GM12878 (cell line): Measurements from ENCODE around the gene CD40LG. TPM values are rescaled to one million over a fixed set of nuclear protein-coding genes. Genes with fewer than 3 reads are reported as not detected.

ENCODE experiments used
- ATAC-seq: fragments of 200-7000 bp; cut with Tn5 transposase; 3 replicates; pipeline ENCODE4 v1.9.1; 2020; ENCODE audit warnings: mild to moderate bottlenecking, moderate library complexity
- BruUV-seq: library from RNA; stranded (reverse); fragments of 400-500 nt; replicated peaks from 2 replicates; lab custom pipeline; 2021; lab: Mats Ljungman, UMichigan
- CTCF ChIA-PET: fragments of 300-600 bp; sonication (Branson Sonifier 250); formaldehyde crosslinking; extraction: SDS; loops from one replicate; lab custom pipeline; 2021; ENCODE audit warnings: inconsistent platforms; lab: Yijun Ruan, JAX
- POLR2A ChIA-PET: fragments of 350-600 bp; formaldehyde crosslinking; extraction: SDS; loops from one replicate; lab custom pipeline; 2021; ENCODE audit warnings: inconsistent platforms; lab: Charles Lee
- RAD21 ChIA-PET: fragments of 300-600 bp; sonication (Branson Sonifier 250); formaldehyde crosslinking; loops from one replicate; lab custom pipeline; 2023; ENCODE audit warnings: antibody characterized with exemption; ENCODE audit not compliant: unreplicated experiment; lab: Charles Lee
- SMC1A ChIA-PET: fragments of 300-600 bp; sonication (Branson Sonifier 250); formaldehyde crosslinking; loops from one replicate; lab custom pipeline; 2023; ENCODE audit not compliant: unreplicated experiment, uncharacterized antibody; lab: Charles Lee
- DNase-seq: peaks from one replicate; pipeline ENCODE4 v3.0.0-alpha.2; 2011; ENCODE audit warnings: low read depth, low spot score
- FAIRE-seq: peaks from 3 replicates; lab custom pipeline; 2011; peaks lifted over from hg19 to GRCh38; lab: Jason Lieb, UNC
- H2AFZ ChIP-seq: 2 replicates; pipeline ENCODE4 v1.6.0; 2011; ENCODE audit warnings: low read depth, low read length, control low read depth; ENCODE audit not compliant: control insufficient read depth
- H3K27ac ChIP-seq: 2 replicates; pipeline ENCODE4 v1.5.1; 2011; ENCODE audit warnings: control low read depth; ENCODE audit not compliant: control insufficient read depth, insufficient read depth
- H3K27me3 ChIP-seq, 2 experiments: replicated peaks in 1 of 2; 2 replicates each; pipeline versions ENCODE4 v1.6.0 to v1.6.1; 2011; ENCODE audit warnings: low read length in 1 of 2; ENCODE audit not compliant: control insufficient read depth in 2 of 2, insufficient read depth in 2 of 2
- H3K36me3 ChIP-seq, 2 experiments: 2 replicates each; pipeline ENCODE4 v1.5.1; 2011; ENCODE audit warnings: low read length in 1 of 2; ENCODE audit not compliant: control insufficient read depth in 2 of 2, insufficient read depth in 2 of 2
- H3K4me1 ChIP-seq: 2 replicates; pipeline ENCODE4 v1.6.1; 2011; ENCODE audit warnings: mild to moderate bottlenecking, low read length, moderate library complexity, mixed read lengths; ENCODE audit not compliant: control insufficient read depth, insufficient read depth
- H3K4me2 ChIP-seq: 2 replicates; pipeline ENCODE4 v1.6.0; 2011; ENCODE audit warnings: control low read depth; ENCODE audit not compliant: control insufficient read depth, insufficient read depth
- H3K4me3 ChIP-seq: fragments of 200-600 bp; sonication (generic); 2 replicates; pipeline ENCODE4 v1.5.1; 2016
- H3K79me2 ChIP-seq: 2 replicates; pipeline ENCODE4 v1.6.0; 2011; ENCODE audit warnings: low read length; ENCODE audit not compliant: control insufficient read depth, insufficient read depth
- H3K9ac ChIP-seq: 2 replicates; pipeline ENCODE4 v1.8.0; 2011; ENCODE audit warnings: low read length, control low read depth, mixed read lengths; ENCODE audit not compliant: control insufficient read depth, insufficient read depth
- H3K9me3 ChIP-seq: replicated peaks from 3 replicates; pipeline ENCODE4 v1.5.1; 2011; ENCODE audit warnings: mild to moderate bottlenecking, low read length; ENCODE audit not compliant: control insufficient read depth, insufficient read depth
- H4K20me1 ChIP-seq: 2 replicates; pipeline ENCODE4 v1.6.0; 2011; ENCODE audit not compliant: control insufficient read depth, insufficient read depth
- ATF3 ChIP-seq: IDR thresholded peaks from 2 replicates; pipeline ENCODE4 v1.6.1; 2011; ENCODE audit warnings: low read depth, mild to moderate bottlenecking, low read length, moderate library complexity, borderline replicate concordance; ENCODE audit errors: extremely low read depth
- BCLAF1 ChIP-seq: fragments of 450-650 bp; IDR thresholded peaks from 2 replicates; pipeline ENCODE4 v1.6.1; 2017; ENCODE audit warnings: antibody characterized with exemption, mild to moderate bottlenecking, moderate library complexity
- CHD4 ChIP-seq: fragments of 200-600 bp; sonication (generic); IDR thresholded peaks from 2 replicates; pipeline ENCODE4 v1.6.1; 2016; ENCODE audit warnings: mild to moderate bottlenecking
- CREB1 ChIP-seq: IDR thresholded peaks from 2 replicates; pipeline ENCODE4 v1.6.1; 2012; ENCODE audit warnings: low read depth, mild to moderate bottlenecking, inconsistent platforms
- E2F8 ChIP-seq: fragments of 450-650 bp; IDR thresholded peaks from 2 replicates; pipeline ENCODE4 v1.6.1; 2018; ENCODE audit warnings: mild to moderate bottlenecking, low read depth, moderate library complexity; ENCODE audit not compliant: partially characterized antibody
- FOXK2 ChIP-seq: fragments of 450-650 bp; IDR thresholded peaks from 2 replicates; pipeline ENCODE4 v1.6.1; 2017; ENCODE audit warnings: mild to moderate bottlenecking, moderate library complexity
- KDM1A ChIP-seq: fragments of 200-600 bp; sonication (generic); IDR thresholded peaks from 2 replicates; pipeline ENCODE4 v1.6.1; 2016; ENCODE audit warnings: borderline replicate concordance
- MEF2B ChIP-seq: fragments of 450-650 bp; IDR thresholded peaks from 2 replicates; pipeline ENCODE4 v1.6.1; 2018; ENCODE audit warnings: mild to moderate bottlenecking, moderate library complexity; ENCODE audit not compliant: partially characterized antibody, poor library complexity, severe bottlenecking
- MTA2 ChIP-seq: fragments of 450-650 bp; IDR thresholded peaks from 2 replicates; pipeline ENCODE4 v1.6.1; 2016; ENCODE audit warnings: low read depth, mild to moderate bottlenecking, moderate library complexity
- SIN3A ChIP-seq: IDR thresholded peaks from 2 replicates; pipeline ENCODE4 v1.6.1; 2012; ENCODE audit warnings: low read depth, low read length, improper control_type of control experiment
- USF1 ChIP-seq: IDR thresholded peaks from 2 replicates; pipeline ENCODE4 v1.6.1; 2011; ENCODE audit warnings: borderline replicate concordance, low read depth, mild to moderate bottlenecking, moderate library complexity, mixed read lengths, low read length; ENCODE audit not compliant: insufficient read depth; ENCODE audit errors: extremely low read length
- ZNF274 ChIP-seq: IDR thresholded peaks from one replicate; pipeline ENCODE4 v1.8.0; 2011; ENCODE audit not compliant: insufficient read length, insufficient read depth
- WGBS: methylation state at CpG from one replicate; pipeline ENCODE4 v1.1.6; 2016; ENCODE audit warnings: low lambda C conversion rate; ENCODE audit not compliant: insufficient replicate concordance, insufficient coverage; ENCODE audit errors: missing lambda C conversion rate; 5-methylcytosine and 5-hydroxymethylcytosine counted together
- in situ Hi-C: fragments of 300-500 bp; cut with MboI; formaldehyde crosslinking; loops from 9 replicates; pipeline ENCODE4 v1.14.3; 2018; ENCODE audit warnings: mixed read lengths
- intact Hi-C: fragments of 100-400 bp; cut with micrococcal nuclease; formaldehyde crosslinking; loops from one replicate; pipeline ENCODE4 v1.14.2; 2022; ENCODE audit not compliant: unreplicated experiment
- polyA plus RNA-seq, 11 experiments: library from polyadenylated mRNA; depleted of rRNA in 4 of 11; unstranded in 6 of 11; stranded (reverse) in 5 of 11; fragments of >200 nt; fragmentation: Nextera tagmentation in 4 of 11; fragmentation: Illumina TruSeq in 1 of 11; extraction: Ambion mirVana in 4 of 11; extraction: Trizol in 1 of 11; gene quantifications; 1 replicate in 1 of 11; 2 replicates in 10 of 11; pipeline versions ENCODE4 v1.2.1 to v1.2.3, GENCODE V29; 2011 to 2016; ENCODE audit warnings: inconsistent platforms in 2 of 11, missing spikeins in 2 of 11, low read depth in 1 of 11
- total RNA-seq, 4 experiments: library from RNA; depleted of rRNA in 3 of 4; stranded (reverse); fragments of >200 nt in 3 of 4; fragmentation: Illumina TruSeq in 1 of 4; extraction: Trizol in 1 of 4; gene quantifications; 2 replicates each; pipeline versions ENCODE4 v1.2.1 to v1.2.3, GENCODE V29; 2013 to 2021
- TF ChIP-seq, protein P1 (sequence below), 3 experiments: IDR thresholded peaks in 2 of 3; conservative IDR thresholded peaks in 1 of 3; 2 replicates each; pipeline ENCODE4 v1.5.1; 2011; ENCODE audit warnings: low read depth in 3 of 3, low read length in 3 of 3, mild to moderate bottlenecking in 3 of 3, control low read depth in 2 of 3, moderate library complexity in 2 of 3, inconsistent platforms in 1 of 3, mixed read lengths in 1 of 3; ENCODE audit not compliant: control insufficient read depth in 2 of 3, insufficient read depth in 1 of 3; ENCODE audit errors: extremely low read depth in 1 of 3

The CD40LG gene
- total and polyA plus RNA-seq, 10 of the 15 experiments (the other 5 are each of a cell fraction or from before 2014, with no cell fraction given), result 0.04 to 0.21 (median 0.11) TPM; not detected in 6

DNA sequence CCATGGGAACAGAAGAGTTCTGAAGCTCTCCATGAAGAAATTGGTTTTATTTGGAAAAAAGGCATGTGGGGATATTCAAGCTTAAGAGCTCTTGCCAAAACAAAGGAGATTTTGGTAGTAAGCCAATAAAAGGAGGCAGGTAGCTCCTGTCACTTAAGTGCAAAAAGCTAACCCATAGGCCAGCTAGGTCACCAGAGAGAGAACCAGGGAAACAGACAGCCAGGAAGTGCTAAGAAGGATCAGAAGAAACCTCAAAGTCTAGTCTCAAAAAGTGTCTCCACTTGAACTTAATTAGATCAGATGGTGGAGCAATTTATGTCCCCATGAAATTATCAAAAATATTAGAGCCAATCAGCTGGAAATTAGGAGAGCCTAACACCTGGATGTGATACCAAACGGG lies 49.2 kb downstream of the CD40LG start (continued):
- no peak for TF ChIP-seq ATF3
- no peak for TF ChIP-seq KDM1A
- TF ChIP-seq FOXK2, result no peak
- no peak for TF ChIP-seq MTA2
- no peak for TF ChIP-seq ZNF274

DNA sequence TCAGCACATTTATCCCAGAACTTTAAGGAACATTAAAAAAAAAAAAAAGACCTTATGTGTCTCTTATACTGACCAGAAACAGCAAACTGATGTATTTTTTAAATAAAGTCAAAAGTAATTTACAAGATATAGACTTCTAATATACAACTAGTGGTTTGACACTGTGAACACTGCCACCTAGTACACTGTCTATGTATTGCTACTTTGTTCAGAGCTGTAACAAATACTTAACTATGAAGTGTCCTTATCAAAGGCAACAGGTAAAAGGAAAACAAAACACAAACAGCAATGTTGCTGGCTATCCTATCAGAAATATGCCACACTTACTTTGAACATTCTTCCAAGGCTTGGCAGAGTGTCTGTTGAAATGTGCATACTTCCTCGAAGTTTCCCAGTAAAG lies 60.4 kb downstream of the CD40LG start:
- no peaks in the 10 kb centered on the region for H3K27me3 ChIP-seq
- H3K27ac ChIP-seq, result no peak overlapping the region
- WGBS, result 0% methylated on average over 1 of the region's 1 CpG
- H4K20me1 ChIP-seq, result no peaks in the 10 kb centered on the region
- CTCF ChIA-PET, result interaction anchor here (0.6 to 5.1 kb wide), 17 partner anchors 9 to 453 kb away, joined by 3 to 29 read pairs (median 3); no protein-coding TSS in a partner anchor
- no peak overlapping the region for H3K4me3 ChIP-seq
- no peak overlapping the region for H3K4me2 ChIP-seq
- H3K36me3 ChIP-seq, result peaks cover 0 to 3% of the 10 kb centered on the region in 2 experiments; a peak in 1 of 4 replicates
- FAIRE-seq (peak; percentile 38), DNase-seq (no peak), ATAC-seq (peak; percentile 64)
- no TSS peak for BruUV-seq
- H2AFZ ChIP-seq, result no peak overlapping the region
- H3K9ac ChIP-seq, result no peak overlapping the region
- H3K4me1 ChIP-seq, result peaks cover 5% of the 10 kb centered on the region
- in situ Hi-C loops (no loop called here), intact Hi-C loops (no loop called here)
- POLR2A ChIA-PET, result no interaction called here
- H3K9me3 ChIP-seq, result no peaks in the 10 kb centered on the region
- no peaks in the 10 kb centered on the region for H3K79me2 ChIP-seq
- RAD21 ChIA-PET, result interaction anchor here (0.7 to 2.8 kb wide), 6 partner anchors 12 to 439 kb away, joined by 3 to 11 read pairs (median 6); no protein-coding TSS in a partner anchor
- SMC1A ChIA-PET, result interaction anchor here (0.5 to 1.7 kb wide), 14 partner anchors 8 to 219 kb away, joined by 3 to 9 read pairs (median 4); no protein-coding TSS in a partner anchor
- TF ChIP-seq BCLAF1 (no peak), CHD4 (no peak), SIN3A (no peak), ZNF274 (no peak), E2F8 (no peak), USF1 (no peak), MEF2B (no peak), CREB1 (no peak)
- TF ChIP-seq, protein P1, sequence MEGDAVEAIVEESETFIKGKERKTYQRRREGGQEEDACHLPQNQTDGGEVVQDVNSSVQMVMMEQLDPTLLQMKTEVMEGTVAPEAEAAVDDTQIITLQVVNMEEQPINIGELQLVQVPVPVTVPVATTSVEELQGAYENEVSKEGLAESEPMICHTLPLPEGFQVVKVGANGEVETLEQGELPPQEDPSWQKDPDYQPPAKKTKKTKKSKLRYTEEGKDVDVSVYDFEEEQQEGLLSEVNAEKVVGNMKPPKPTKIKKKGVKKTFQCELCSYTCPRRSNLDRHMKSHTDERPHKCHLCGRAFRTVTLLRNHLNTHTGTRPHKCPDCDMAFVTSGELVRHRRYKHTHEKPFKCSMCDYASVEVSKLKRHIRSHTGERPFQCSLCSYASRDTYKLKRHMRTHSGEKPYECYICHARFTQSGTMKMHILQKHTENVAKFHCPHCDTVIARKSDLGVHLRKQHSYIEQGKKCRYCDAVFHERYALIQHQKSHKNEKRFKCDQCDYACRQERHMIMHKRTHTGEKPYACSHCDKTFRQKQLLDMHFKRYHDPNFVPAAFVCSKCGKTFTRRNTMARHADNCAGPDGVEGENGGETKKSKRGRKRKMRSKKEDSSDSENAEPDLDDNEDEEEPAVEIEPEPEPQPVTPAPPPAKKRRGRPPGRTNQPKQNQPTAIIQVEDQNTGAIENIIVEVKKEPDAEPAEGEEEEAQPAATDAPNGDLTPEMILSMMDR (IDR thresholded peaks at IDR 0.05 in 2 of 3, conservative IDR thresholded peaks at IDR 0.05 in 1 of 3; ENCODE audit: control insufficient read depth in 2 of 3, extremely low read depth in 1 of 3, insufficient read depth in 1 of 3, low read depth in 3 of 3, low read length in 3 of 3), result peak; percentile 37 to 52 (median 47); a peak in 4 of 6 replicates
